Cardiac septum (tissue), 1 donor: ENCODE data around the gene RNF144A. TPM values are rescaled to one million over a fixed set of nuclear protein-coding genes. Genes with fewer than 3 reads are reported as not detected.

Experiments used
- DNase-seq: peaks from one replicate; pipeline ENCODE4 v3.0.0-alpha.2; 2020; ENCODE audit warnings: low spot score
- intact Hi-C: fragments of 100-400 bp; cut with DNase I; formaldehyde crosslinking; loops from one replicate; pipeline ENCODE4 v1.14.0; 2022
- total RNA-seq: library from RNA; stranded (reverse); fragmentation: NEBNext Ultra II Directional; extraction: Animal tissue kit (Norgen Biotek cat#: 25700); gene quantifications from one replicate; pipeline ENCODE4 v1.2.1, GENCODE V29; 2021
- donor health status: DM: no; HTN: no; CAD: no.

Gene RNF144A
- total RNA-seq, 1 donor from 2014 or later, result 11.7 TPM

GRCh38 chr2:7012141-7012764, 95.0 kb downstream of the RNF144A start:
- intact Hi-C loops, result no loop called here
- no peak for DNase-seq

- intact Hi-C loops, result no loop called here
These were observed 96.4 kb downstream of the RNF144A start for GRCh38 chr2:7013471-7014160.

GRCh38 chr2:7014174-7014640, 97.0 kb downstream of the RNF144A start:
- no peak for DNase-seq

More at GRCh38 chr2:7013471-7014160, 96.4 kb downstream of the RNF144A start:
- no peak for DNase-seq

GRCh38 chr2:7015007-7015950, 98.1 kb downstream of the RNF144A start:
- no peak for DNase-seq
- intact Hi-C loops, result no loop called here

More at GRCh38 chr2:7014174-7014640, 97.0 kb downstream of the RNF144A start:
- intact Hi-C loops, result no loop called here

GRCh38 chr2:7016148-7016547, 98.9 kb downstream of the RNF144A start:
- intact Hi-C loops, result no loop called here
- DNase-seq, result no peak

GRCh38 chr2:7016601-7017211, 99.5 kb downstream of the RNF144A start:
- intact Hi-C loops, result no loop called here
- DNase-seq, result no peak

GRCh38 chr2:7017671-7018281, 100.6 kb downstream of the RNF144A start:
- intact Hi-C loops, result no loop called here
- DNase-seq, result no peak

GRCh38 chr2:7018282-7018701, 101.1 kb downstream of the RNF144A start:
- intact Hi-C loops, result no loop called here
- no peak for DNase-seq

- intact Hi-C loops, result no loop called here
- DNase-seq, result no peak
These were observed 101.6 kb downstream of the RNF144A start for GRCh38 chr2:7018767-7019166.

GRCh38 chr2:7019191-7019590, 102.0 kb downstream of the RNF144A start:
- DNase-seq, result no peak
- intact Hi-C loops, result no loop called here

GRCh38 chr2:7020059-7020458, 102.8 kb downstream of the RNF144A start:
- no peak for DNase-seq
- intact Hi-C loops, result no loop called here

- intact Hi-C loops, result no loop called here
- no peak for DNase-seq
These were observed 103.3 kb downstream of the RNF144A start for GRCh38 chr2:7020468-7020867.

- intact Hi-C loops, result no loop called here
These were observed 103.8 kb downstream of the RNF144A start for GRCh38 chr2:7020939-7021470.

GRCh38 chr2:7022492-7023385, 105.5 kb downstream of the RNF144A start:
- DNase-seq, result no peak
- intact Hi-C loops, result no loop called here

More at GRCh38 chr2:7020939-7021470, 103.8 kb downstream of the RNF144A start:
- no peak for DNase-seq

- no peak for DNase-seq
- intact Hi-C loops, result no loop called here
These were observed 106.3 kb downstream of the RNF144A start for GRCh38 chr2:7023542-7023941.

GRCh38 chr2:7024261-7024660, 107.0 kb downstream of the RNF144A start:
- intact Hi-C loops, result no loop called here
- no peak for DNase-seq

GRCh38 chr2:7025082-7025481, 107.9 kb downstream of the RNF144A start:
- DNase-seq, result no peak
- intact Hi-C loops, result loop anchor here (5.0 kb wide), 1 partner anchor 108 kb away; the partner anchor contains the start of gene RNF144A

- intact Hi-C loops, result loop anchor here (5.0 kb wide), 1 partner anchor 109 kb away; the partner anchor contains the start of gene RNF144A
- no peak for DNase-seq
These were observed 109.5 kb downstream of the RNF144A start for GRCh38 chr2:7026742-7027141.
